Fibroblast of lung (primary cell): ENCODE data around the gene TMEM131L. TPM values are rescaled to one million over a fixed set of nuclear protein-coding genes. Genes with fewer than 3 reads are reported as not detected.

ENCODE experiments used
- DNase-seq, 2 donors: peaks; one replicate each; pipeline versions ENCODE4 v3.0.0 to v3.0.0-alpha.2; 2010; ENCODE audit warnings: low read depth in 2 of 2
- H2AFZ ChIP-seq: 2 replicates; pipeline ENCODE4 v1.5.1; 2012; ENCODE audit warnings: low read length, control low read depth, inconsistent platforms
- H3K27ac ChIP-seq: 2 replicates; pipeline ENCODE4 v1.5.1; 2011; ENCODE audit warnings: low read length, control low read depth; ENCODE audit not compliant: insufficient read depth
- H3K27me3 ChIP-seq: 2 replicates; pipeline ENCODE4 v1.5.1; 2011; ENCODE audit warnings: mild to moderate bottlenecking, low read length; ENCODE audit not compliant: control insufficient read depth, insufficient read depth
- H3K36me3 ChIP-seq: 2 replicates; pipeline ENCODE4 v1.5.1; 2011; ENCODE audit warnings: low read length; ENCODE audit not compliant: control insufficient read depth, insufficient read depth
- H3K4me1 ChIP-seq: 2 replicates; pipeline ENCODE4 v1.5.1; 2011; ENCODE audit warnings: low read length; ENCODE audit not compliant: control insufficient read depth, insufficient read depth; ENCODE audit errors: extremely low read depth
- H3K4me2 ChIP-seq: 2 replicates; pipeline ENCODE4 v1.5.1; 2011; ENCODE audit warnings: low read length, control low read depth; ENCODE audit not compliant: insufficient read depth; ENCODE audit errors: extremely low read depth
- H3K4me3 ChIP-seq, 4 experiments: fragments of 200-600 bp in 1 of 4; sonication (generic) in 1 of 4; replicated peaks in 1 of 4; 2 replicates each; pipeline ENCODE4 v1.5.1; 2011 to 2016; ENCODE audit warnings: low read length in 4 of 4, low read depth in 3 of 4, mild to moderate bottlenecking in 3 of 4, control low read depth in 2 of 4, inconsistent platforms in 1 of 4, mixed read lengths in 1 of 4; ENCODE audit not compliant: insufficient read depth in 1 of 4; ENCODE audit errors: control extremely low read depth in 1 of 4
- H3K79me2 ChIP-seq: 2 replicates; pipeline ENCODE4 v1.5.1; 2012; ENCODE audit warnings: mild to moderate bottlenecking, low read length, inconsistent platforms; ENCODE audit not compliant: control insufficient read depth, insufficient read depth
- H3K9ac ChIP-seq: 2 replicates; pipeline ENCODE4 v1.5.1; 2011; ENCODE audit warnings: mild to moderate bottlenecking, low read length, control low read depth; ENCODE audit not compliant: insufficient read depth
- H3K9me3 ChIP-seq: 2 replicates; pipeline ENCODE4 v1.5.1; 2012; ENCODE audit warnings: low read depth, low read length; ENCODE audit not compliant: control insufficient read depth, insufficient read depth
- H4K20me1 ChIP-seq: 2 replicates; pipeline ENCODE4 v1.5.1; 2011; ENCODE audit warnings: low read length; ENCODE audit not compliant: control insufficient read depth, insufficient read depth; ENCODE audit errors: extremely low read depth
- CTCF ChIP-seq, 2 donors: IDR thresholded peaks in 1 of 2; conservative IDR thresholded peaks in 1 of 2; 1 replicate in 1 of 2; 2 replicates in 1 of 2; pipeline ENCODE4 v1.5.1; 2011 to 2012; ENCODE audit warnings: low read length in 2 of 2, control low read depth in 1 of 2, inconsistent platforms in 1 of 2, low read depth in 1 of 2, mild to moderate bottlenecking in 1 of 2
- EZH2 ChIP-seq: IDR thresholded peaks from 2 replicates; pipeline ENCODE4 v1.5.1; 2012; ENCODE audit warnings: low read length, control low read depth, mild to moderate bottlenecking; ENCODE audit errors: missing control alignments
- polyA plus RNA-seq, 2 donors: library from polyadenylated mRNA; depleted of rRNA in 1 of 2; stranded (reverse) in 1 of 2; unstranded in 1 of 2; fragments of >200 nt; gene quantifications; 2 replicates each; pipeline ENCODE4 v1.2.1, GENCODE V29; 2011 to 2012; ENCODE audit warnings: missing spikeins in 1 of 2
- total RNA-seq: library from RNA; depleted of rRNA; stranded (reverse); fragments of >200 nt; gene quantifications from 2 replicates; pipeline ENCODE4 v1.2.1, GENCODE V29; 2014

Gene TMEM131L
- total and polyA plus RNA-seq, 2 donors (not counting 1 experiment from before 2014, with no cell fraction given), result 7.7 to 15.0 TPM

GRCh38 chr4:153531000-153531358 is 64.8 kb downstream of the TMEM131L start:
- Histone ChIP-seq H3K9ac (no peak overlapping the region), H2AFZ (no peak overlapping the region), H3K79me2 (no peaks in the 10 kb centered on the region), H3K36me3 (no peaks in the 10 kb centered on the region), H3K4me3 (no peak overlapping the region), H3K4me1 (no peaks in the 10 kb centered on the region), H3K9me3 (no peaks in the 10 kb centered on the region), H3K27ac (no peak overlapping the region), H3K27me3 (no peaks in the 10 kb centered on the region), H3K4me2 (no peak overlapping the region), H4K20me1 (no peaks in the 10 kb centered on the region)
- TF ChIP-seq EZH2 (no peak), CTCF (conservative IDR thresholded peaks at IDR 0.05 in 1 of 2, IDR thresholded peaks at IDR 0.05 in 1 of 2; ENCODE audit: low read depth in 1 of 2, low read length in 2 of 2) (peak in 1 of 2 donors; percentile 28)
- no peak for DNase-seq

GRCh38 chr4:153531976-153532626 is 65.9 kb downstream of the TMEM131L start:
- Histone ChIP-seq H2AFZ (no peak overlapping the region), H3K36me3 (no peaks in the 10 kb centered on the region), H4K20me1 (no peaks in the 10 kb centered on the region), H3K4me2 (no peak overlapping the region), H3K27ac (no peak overlapping the region), H3K27me3 (no peaks in the 10 kb centered on the region), H3K9me3 (no peaks in the 10 kb centered on the region), H3K4me3 (no peak overlapping the region), H3K4me1 (no peaks in the 10 kb centered on the region), H3K9ac (no peak overlapping the region), H3K79me2 (no peaks in the 10 kb centered on the region)
- no peak for TF ChIP-seq CTCF (conservative IDR thresholded peaks at IDR 0.05 in 1 of 2, IDR thresholded peaks at IDR 0.05 in 1 of 2; ENCODE audit: low read depth in 1 of 2, low read length in 2 of 2)
- TF ChIP-seq EZH2, result no peak
- DNase-seq, result no peak

GRCh38 chr4:153532636-153533035 is 66.5 kb downstream of the TMEM131L start:
- Histone ChIP-seq H3K36me3 (no peaks in the 10 kb centered on the region), H3K27ac (no peak overlapping the region), H3K79me2 (no peaks in the 10 kb centered on the region), H4K20me1 (no peaks in the 10 kb centered on the region), H3K4me1 (no peaks in the 10 kb centered on the region), H2AFZ (no peak overlapping the region), H3K27me3 (no peaks in the 10 kb centered on the region), H3K4me3 (no peak overlapping the region), H3K9me3 (no peaks in the 10 kb centered on the region), H3K4me2 (no peak overlapping the region), H3K9ac (no peak overlapping the region)
- TF ChIP-seq CTCF (conservative IDR thresholded peaks at IDR 0.05 in 1 of 2, IDR thresholded peaks at IDR 0.05 in 1 of 2; ENCODE audit: low read depth in 1 of 2, low read length in 2 of 2) (no peak), EZH2 (no peak)
- no peak for DNase-seq
